ENCODE data around the gene AUTS2. TPM values are rescaled to one million over a fixed set of nuclear protein-coding genes. Genes with fewer than 3 reads are reported as not detected.

Gene AUTS2
- total RNA-seq, 1 experiment from 2014 or later = 50.0 TPM

GRCh38 chr7:70214071-70214470 lies 615.8 kb downstream of the AUTS2 start:
- Mint-ChIP-seq H3K9me3 (no peaks in the 10 kb centered on the region), H3K36me3 (no peaks in the 10 kb centered on the region), H3K4me3 (no peak overlapping the region), H3K27ac (no peak overlapping the region), H3K4me1 (no peaks in the 10 kb centered on the region), H3K27me3 (ENCODE audit: low read depth) (no peaks in the 10 kb centered on the region)
- ChIA-PET POLR2A (no interaction called here), CTCF (no interaction called here)
- ATAC-seq = no peak
- DNase-seq (ENCODE audit: low spot score) = no peak
- TF ChIP-seq FOXJ3 (CRISPR knock-in tag; IDR thresholded peaks at IDR 0.05; ENCODE audit: borderline replicate concordance) = no peak

GRCh38 chr7:70215491-70215890 lies 617.2 kb downstream of the AUTS2 start:
- Mint-ChIP-seq H3K36me3 (no peaks in the 10 kb centered on the region), H3K4me3 (no peak overlapping the region), H3K9me3 (no peaks in the 10 kb centered on the region), H3K27ac (no peak overlapping the region), H3K4me1 (no peaks in the 10 kb centered on the region), H3K27me3 (ENCODE audit: low read depth) (no peaks in the 10 kb centered on the region)
- DNase-seq (ENCODE audit: low spot score) = no peak
- CTCF ChIA-PET = no interaction called here
- POLR2A ChIA-PET = no interaction called here
- TF ChIP-seq IRF2 (CRISPR knock-in tag; IDR thresholded peaks at IDR 0.05; ENCODE audit: borderline replicate concordance, low read depth) = no peak
- no peak for TF ChIP-seq ZNF232 (CRISPR knock-in tag; IDR thresholded peaks at IDR 0.05)
- no peak for TF ChIP-seq PRRX2 (CRISPR knock-in tag; IDR thresholded peaks at IDR 0.05)
- TF ChIP-seq RELA (CRISPR knock-in tag; IDR thresholded peaks at IDR 0.05; ENCODE audit: borderline replicate concordance) = no peak
- no peak for TF ChIP-seq AR (CRISPR knock-in tag; IDR thresholded peaks at IDR 0.05)
- no peak for TF ChIP-seq NR1H2 (CRISPR knock-in tag; IDR thresholded peaks at IDR 0.05)
- TF ChIP-seq CREM (CRISPR knock-in tag; IDR thresholded peaks at IDR 0.05) = no peak
- no peak for TF ChIP-seq NR3C1 (CRISPR knock-in tag; conservative IDR thresholded peaks at IDR 0.05; ENCODE audit: low read depth)
- TF ChIP-seq HMGA2 (CRISPR knock-in tag; IDR thresholded peaks at IDR 0.05) = no peak
- no peak for TF ChIP-seq ZBTB21 (CRISPR knock-in tag; IDR thresholded peaks at IDR 0.05; ENCODE audit: borderline replicate concordance)
- TF ChIP-seq TP53 (CRISPR knock-in tag; IDR thresholded peaks at IDR 0.05) = no peak
- no peak for TF ChIP-seq ZNF671 (CRISPR knock-in tag; IDR thresholded peaks at IDR 0.05)
- no peak for TF ChIP-seq FOXP1 (CRISPR knock-in tag; IDR thresholded peaks at IDR 0.05; ENCODE audit: borderline replicate concordance)
- ATAC-seq = no peak

- Mint-ChIP-seq H3K27me3 (ENCODE audit: low read depth) (no peaks in the 10 kb centered on the region), H3K9me3 (no peaks in the 10 kb centered on the region), H3K4me3 (no peak overlapping the region), H3K27ac (no peak overlapping the region), H3K4me1 (no peaks in the 10 kb centered on the region), H3K36me3 (no peaks in the 10 kb centered on the region)
- ATAC-seq = no peak
- POLR2A ChIA-PET = no interaction called here
- CTCF ChIA-PET = no interaction called here
- no peak for DNase-seq (ENCODE audit: low spot score)
- TF ChIP-seq SP1 (CRISPR knock-in tag; conservative IDR thresholded peaks at IDR 0.05) = no peak
- TF ChIP-seq ARID4B (CRISPR knock-in tag; IDR thresholded peaks at IDR 0.05; ENCODE audit: borderline replicate concordance) = no peak
- no peak for TF ChIP-seq ATF1 (CRISPR knock-in tag; IDR thresholded peaks at IDR 0.05)
- no peak for TF ChIP-seq ZNF396 (CRISPR knock-in tag; IDR thresholded peaks at IDR 0.05; ENCODE audit: borderline replicate concordance)
- TF ChIP-seq CREM (CRISPR knock-in tag; IDR thresholded peaks at IDR 0.05) = no peak
- no peak for TF ChIP-seq USF2 (CRISPR knock-in tag; IDR thresholded peaks at IDR 0.05)
- no peak for TF ChIP-seq ELF4 (CRISPR knock-in tag; IDR thresholded peaks at IDR 0.05; ENCODE audit: low read depth)
- TF ChIP-seq STAT6 (CRISPR knock-in tag; conservative IDR thresholded peaks at IDR 0.05; ENCODE audit: low read depth) = no peak
- TF ChIP-seq E2F5 (CRISPR knock-in tag; IDR thresholded peaks at IDR 0.05) = no peak
Observed at GRCh38 chr7:70217571-70217970, 619.3 kb downstream of the AUTS2 start.
